Cardiac muscle cell (in vitro differentiated cells and primary cell): Measurements from ENCODE around the gene SMC1B. TPM values are rescaled to one million over a fixed set of nuclear protein-coding genes. Genes with fewer than 3 reads are reported as not detected.

Experiments
- DNase-seq, 2 donors: peaks; one replicate each; pipeline versions ENCODE4 v3.0.0 to v3.0.0-alpha.2; 2010 to 2017; ENCODE audit warnings: low read depth in 1 of 2, low spot score in 1 of 2
- H3K27ac ChIP-seq: fragments of 200-600 bp; sonication (generic); 2 replicates; pipeline ENCODE4 v1.5.1; 2016
- H3K27me3 ChIP-seq: fragments of 200-600 bp; sonication (generic); 2 replicates; pipeline ENCODE4 v1.6.0; 2016; ENCODE audit warnings: control low read depth
- H3K36me3 ChIP-seq: fragments of 200-600 bp; sonication (generic); 2 replicates; pipeline ENCODE4 v1.5.1; 2016; ENCODE audit warnings: control low read depth
- H3K4me1 ChIP-seq: fragments of 200-600 bp; sonication (generic); 2 replicates; pipeline ENCODE4 v1.8.1; 2017; ENCODE audit warnings: low read depth, mild to moderate bottlenecking, mixed run types
- H3K4me3 ChIP-seq: fragments of 200-600 bp; sonication (generic); 2 replicates; pipeline ENCODE4 v1.5.1; 2016; ENCODE audit warnings: mild to moderate bottlenecking
- H3K9me3 ChIP-seq: fragments of 200-600 bp; sonication (generic); 2 replicates; pipeline ENCODE4 v1.5.1; 2017; ENCODE audit warnings: low read depth, mild to moderate bottlenecking, control low read depth
- polyA plus RNA-seq: library from polyadenylated mRNA; unstranded; fragments of >200 nt; fragmentation: Nextera tagmentation; extraction: Ambion mirVana; gene quantifications from 2 replicates; pipeline ENCODE4 v1.2.1, GENCODE V29; 2016
- total RNA-seq: library from RNA; depleted of rRNA; stranded (reverse); fragments of >200 nt; gene quantifications from 2 replicates; pipeline ENCODE4 v1.2.3, GENCODE V29; 2016
- TF ChIP-seq, protein P1 (sequence below): IDR thresholded peaks from 2 replicates; pipeline ENCODE4 v1.5.1; 2012; ENCODE audit warnings: low read depth, mild to moderate bottlenecking, low read length

The SMC1B gene
- total and polyA plus RNA-seq, 2 experiments from 2014 or later = 0.15 TPM; not detected in 1

DNA sequence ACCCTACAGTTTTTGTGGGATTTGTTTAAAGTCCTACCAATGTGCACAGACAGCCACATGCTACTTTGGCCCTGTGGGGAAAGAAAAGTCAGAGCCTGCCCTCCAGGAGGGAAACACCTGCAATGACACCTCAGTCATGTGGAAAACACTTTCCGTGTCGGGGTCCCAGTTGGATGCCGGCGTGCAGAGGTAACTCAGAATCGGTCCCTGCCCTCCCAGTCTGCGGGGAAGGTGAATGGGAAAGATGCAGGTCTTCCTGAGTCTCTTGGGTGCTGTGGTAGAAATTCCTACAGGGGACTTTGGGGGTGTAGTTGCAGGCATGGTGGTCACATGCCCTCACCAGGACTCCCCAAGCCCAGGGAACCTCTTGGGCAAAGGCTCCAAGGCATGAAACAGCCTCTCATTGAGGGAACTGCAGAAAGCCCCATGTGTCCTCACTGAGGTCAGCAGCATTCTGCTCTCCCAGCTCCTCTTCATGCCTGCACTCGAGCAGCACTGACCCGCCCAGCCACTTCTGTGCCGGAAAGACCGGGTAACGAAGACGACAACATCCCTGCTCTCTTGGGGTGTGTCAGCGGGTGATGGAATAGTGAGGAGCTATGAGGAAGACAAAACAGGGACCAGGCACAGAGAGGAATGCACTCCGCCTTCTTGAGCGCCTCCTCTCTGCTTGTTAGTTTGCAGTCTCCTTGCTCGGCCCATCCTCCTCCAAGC is 4.8 kb upstream of the SMC1B start:
- TF ChIP-seq, protein P1, sequence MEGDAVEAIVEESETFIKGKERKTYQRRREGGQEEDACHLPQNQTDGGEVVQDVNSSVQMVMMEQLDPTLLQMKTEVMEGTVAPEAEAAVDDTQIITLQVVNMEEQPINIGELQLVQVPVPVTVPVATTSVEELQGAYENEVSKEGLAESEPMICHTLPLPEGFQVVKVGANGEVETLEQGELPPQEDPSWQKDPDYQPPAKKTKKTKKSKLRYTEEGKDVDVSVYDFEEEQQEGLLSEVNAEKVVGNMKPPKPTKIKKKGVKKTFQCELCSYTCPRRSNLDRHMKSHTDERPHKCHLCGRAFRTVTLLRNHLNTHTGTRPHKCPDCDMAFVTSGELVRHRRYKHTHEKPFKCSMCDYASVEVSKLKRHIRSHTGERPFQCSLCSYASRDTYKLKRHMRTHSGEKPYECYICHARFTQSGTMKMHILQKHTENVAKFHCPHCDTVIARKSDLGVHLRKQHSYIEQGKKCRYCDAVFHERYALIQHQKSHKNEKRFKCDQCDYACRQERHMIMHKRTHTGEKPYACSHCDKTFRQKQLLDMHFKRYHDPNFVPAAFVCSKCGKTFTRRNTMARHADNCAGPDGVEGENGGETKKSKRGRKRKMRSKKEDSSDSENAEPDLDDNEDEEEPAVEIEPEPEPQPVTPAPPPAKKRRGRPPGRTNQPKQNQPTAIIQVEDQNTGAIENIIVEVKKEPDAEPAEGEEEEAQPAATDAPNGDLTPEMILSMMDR = no peak
- Histone ChIP-seq H3K36me3 (no peaks in the 10 kb centered on the region), H3K4me1 (no peaks in the 10 kb centered on the region), H3K4me3 (no peak overlapping the region), H3K27ac (no peak overlapping the region), H3K9me3 (no peaks in the 10 kb centered on the region), H3K27me3 (peaks cover 10% of the 10 kb centered on the region)
- no peak for DNase-seq

DNA sequence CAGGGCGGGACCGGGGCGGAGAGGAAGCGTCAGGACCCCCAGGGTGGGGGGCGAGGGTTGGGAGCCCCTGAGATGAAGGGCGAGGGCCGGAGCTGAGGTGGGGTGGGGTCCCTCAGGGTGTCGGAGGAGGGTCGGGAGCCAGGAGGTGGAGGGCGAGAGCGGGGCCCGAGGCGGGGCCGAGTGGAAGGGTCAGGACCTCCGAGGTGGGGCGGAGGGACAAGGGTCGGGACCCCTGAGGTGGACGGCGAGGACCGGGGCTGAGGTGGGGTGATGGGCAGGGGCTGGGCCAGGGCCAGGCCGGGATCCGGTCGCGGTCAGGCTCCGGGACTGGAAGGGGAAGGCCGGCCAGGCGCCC is 409 bp downstream of the SMC1B start:
- TF ChIP-seq, protein P1 = no peak
- no peaks in the 10 kb centered on the region for H3K36me3 ChIP-seq
- H3K27ac ChIP-seq = no peak overlapping the region
- DNase-seq = no peak
- peaks cover 14% of the 10 kb centered on the region for H3K27me3 ChIP-seq
- H3K4me1 ChIP-seq = no peaks in the 10 kb centered on the region
- no peak overlapping the region for H3K4me3 ChIP-seq
- H3K9me3 ChIP-seq = no peaks in the 10 kb centered on the region

GRCh38 chr22:45407793-45408192 is 5.6 kb downstream of the SMC1B start:
- Histone ChIP-seq H3K36me3 (no peaks in the 10 kb centered on the region), H3K27me3 (peaks cover under 1% of the 10 kb centered on the region), H3K4me3 (no peak overlapping the region), H3K4me1 (no peaks in the 10 kb centered on the region), H3K27ac (no peak overlapping the region), H3K9me3 (no peaks in the 10 kb centered on the region)
- TF ChIP-seq, protein P1 = no peak
- DNase-seq = no peak

DNA sequence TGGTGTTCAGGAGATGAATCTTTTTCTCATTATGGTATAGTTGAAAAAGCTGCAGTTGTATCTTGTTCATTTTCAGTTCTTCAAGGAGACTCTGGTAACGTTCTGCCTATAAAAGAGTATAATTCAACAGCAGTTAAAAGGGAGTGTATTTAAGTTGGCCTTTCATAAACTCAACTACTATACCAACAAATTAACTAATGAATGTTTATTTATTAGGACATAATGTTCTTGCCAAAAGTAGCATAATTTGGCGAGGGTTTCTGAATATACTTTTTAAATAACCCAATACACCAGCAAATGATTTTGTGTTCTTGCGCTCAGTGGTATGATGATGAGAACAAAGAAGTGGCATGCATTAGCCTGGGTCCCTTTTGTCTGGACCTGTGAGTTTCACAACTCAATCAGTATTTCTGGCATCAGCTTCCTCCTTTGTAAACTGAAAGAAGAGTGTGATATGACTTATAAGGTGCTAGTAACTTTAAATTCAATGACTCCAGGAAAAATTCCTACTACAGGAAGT is 10.9 kb downstream of the SMC1B start:
- no peak for DNase-seq
- Histone ChIP-seq H3K4me1 (no peaks in the 10 kb centered on the region), H3K9me3 (no peaks in the 10 kb centered on the region), H3K36me3 (no peaks in the 10 kb centered on the region), H3K4me3 (no peak overlapping the region), H3K27ac (no peak overlapping the region), H3K27me3 (no peaks in the 10 kb centered on the region)
- TF ChIP-seq, protein P1 = no peak

DNA sequence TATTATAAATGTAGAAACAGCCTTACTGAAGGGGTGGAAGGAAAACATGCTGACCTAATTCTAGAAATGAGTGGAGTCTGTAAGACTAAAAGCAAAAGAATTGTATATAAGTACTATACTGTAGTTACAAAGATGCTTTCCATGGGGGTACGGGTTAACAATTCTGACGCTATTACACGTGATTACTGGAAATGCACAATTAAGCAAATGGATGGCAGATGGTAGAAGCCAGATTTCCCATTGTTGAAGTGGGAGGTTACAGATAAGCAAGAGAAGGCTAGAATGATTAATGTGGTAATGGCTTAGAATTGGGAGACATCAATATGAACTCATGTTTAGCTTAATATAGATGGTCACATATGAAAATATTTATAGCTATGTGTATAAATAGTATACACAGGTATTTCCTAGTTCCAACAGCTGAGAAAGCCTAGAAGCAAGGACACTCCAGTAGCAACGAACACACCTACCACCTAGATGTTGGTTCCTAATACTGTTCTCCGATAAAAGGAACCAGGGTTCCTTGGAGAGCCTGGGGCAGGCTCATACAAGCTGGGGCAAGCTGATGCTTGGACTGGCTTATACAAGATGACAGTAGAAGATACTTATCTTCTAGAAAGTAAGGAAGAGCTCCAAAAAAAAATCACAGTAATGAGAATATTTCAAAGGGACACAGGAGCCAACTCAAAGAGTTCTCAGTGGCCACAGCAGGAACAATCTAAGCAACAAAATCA is 13.5 kb downstream of the SMC1B start:
- no peak for DNase-seq
- no peaks in the 10 kb centered on the region for H3K4me1 ChIP-seq
- H3K4me3 ChIP-seq = no peak overlapping the region
- no peaks in the 10 kb centered on the region for H3K27me3 ChIP-seq
- TF ChIP-seq, protein P1 = no peak
- H3K9me3 ChIP-seq = no peaks in the 10 kb centered on the region
- H3K27ac ChIP-seq = no peak overlapping the region
- H3K36me3 ChIP-seq = no peaks in the 10 kb centered on the region
